Limb (tissue), 2 donors: Measurements from ENCODE around the gene DOCK4.
A peak's percentile ranks its signal among the peaks of the same experiment; 100 is the strongest.

Experiments used
- DNase-seq, 2 donors: peaks; one replicate each; pipeline ENCODE4 v3.0.0-alpha.2; 2016; ENCODE audit errors: extremely low spot score in 2 of 2

Gene DOCK4

GRCh38 chr7:111864291-111864976 is 341.8 kb downstream of the DOCK4 start:
- no peak for DNase-seq

DNA sequence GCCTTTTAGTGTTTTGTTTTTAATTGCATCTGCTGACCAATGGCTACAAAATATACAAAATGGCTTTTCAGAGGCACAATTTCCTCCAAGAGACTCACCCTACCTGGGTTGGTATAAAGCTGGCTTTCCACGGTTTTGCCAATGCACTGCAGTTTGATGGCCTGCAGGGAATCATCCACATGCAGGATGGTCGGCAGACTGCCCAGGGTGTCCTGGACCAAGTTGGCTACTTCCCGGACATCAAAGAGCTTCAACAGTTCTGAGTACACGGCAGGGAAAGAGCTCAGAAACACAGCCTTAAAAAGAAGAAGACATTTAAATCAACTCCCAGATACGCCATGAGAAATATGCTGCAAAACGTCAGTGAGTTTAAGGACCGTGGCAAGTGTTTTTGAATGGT is 342.9 kb downstream of the DOCK4 start:
- DNase-seq = no peak

DNA sequence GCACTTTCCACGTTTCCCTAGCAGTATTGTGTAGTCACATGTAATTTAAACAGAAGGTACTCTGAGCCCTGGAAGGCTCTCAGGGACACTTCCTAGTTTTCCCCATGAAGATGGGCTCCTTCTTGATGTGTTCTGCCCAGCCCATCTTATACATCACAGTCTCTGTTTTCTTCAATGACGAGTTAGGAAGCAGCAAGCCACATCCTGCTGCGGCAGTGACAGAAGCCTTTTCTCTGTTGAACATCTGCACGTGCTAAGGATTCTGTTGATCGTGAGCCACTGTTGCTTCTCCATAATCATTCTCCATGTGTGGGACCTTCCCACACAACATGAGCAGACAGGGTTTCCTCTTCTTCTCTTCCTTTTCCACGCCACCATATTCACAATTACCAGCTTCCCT is 346.0 kb downstream of the DOCK4 start:
- DNase-seq = no peak

GRCh38 chr7:111858331-111858730 is 347.9 kb downstream of the DOCK4 start:
- DNase-seq = no peak

GRCh38 chr7:111855842-111856227 is 350.4 kb downstream of the DOCK4 start:
- DNase-seq = no peak

DNA sequence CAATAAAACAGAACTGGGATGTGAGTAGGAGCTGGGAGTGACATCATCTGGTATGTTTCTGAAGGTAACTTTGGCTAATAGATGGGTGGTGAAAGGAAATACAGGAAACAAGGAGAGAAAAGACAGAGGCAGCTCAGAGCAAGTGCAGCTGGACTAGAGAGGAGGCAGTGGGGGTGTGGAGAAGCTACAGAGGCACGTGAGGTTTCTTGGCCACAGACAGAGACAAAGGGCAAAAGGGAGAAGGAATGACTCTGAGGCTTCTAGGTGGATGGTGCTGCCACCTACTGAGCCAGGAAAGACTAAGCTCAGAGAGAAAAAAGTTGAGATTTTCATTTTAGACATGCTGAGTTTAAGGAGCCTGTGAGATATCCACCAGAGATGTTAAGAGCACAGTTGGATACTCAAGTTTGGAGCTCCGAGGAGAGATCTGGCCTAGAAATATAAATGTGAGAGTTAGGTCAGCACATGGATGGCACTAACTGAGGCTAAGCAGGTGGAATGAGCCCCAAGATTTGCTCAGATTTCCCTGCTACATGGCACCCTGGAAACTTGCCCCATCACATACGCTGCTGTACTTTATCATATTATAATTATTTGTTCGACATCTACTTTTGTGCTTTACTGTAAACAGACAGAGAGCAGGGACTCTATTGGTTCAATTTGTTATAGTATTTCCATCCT is 350.9 kb downstream of the DOCK4 start:
- peak in 1 of 2 donors; percentile 58 for DNase-seq

DNA sequence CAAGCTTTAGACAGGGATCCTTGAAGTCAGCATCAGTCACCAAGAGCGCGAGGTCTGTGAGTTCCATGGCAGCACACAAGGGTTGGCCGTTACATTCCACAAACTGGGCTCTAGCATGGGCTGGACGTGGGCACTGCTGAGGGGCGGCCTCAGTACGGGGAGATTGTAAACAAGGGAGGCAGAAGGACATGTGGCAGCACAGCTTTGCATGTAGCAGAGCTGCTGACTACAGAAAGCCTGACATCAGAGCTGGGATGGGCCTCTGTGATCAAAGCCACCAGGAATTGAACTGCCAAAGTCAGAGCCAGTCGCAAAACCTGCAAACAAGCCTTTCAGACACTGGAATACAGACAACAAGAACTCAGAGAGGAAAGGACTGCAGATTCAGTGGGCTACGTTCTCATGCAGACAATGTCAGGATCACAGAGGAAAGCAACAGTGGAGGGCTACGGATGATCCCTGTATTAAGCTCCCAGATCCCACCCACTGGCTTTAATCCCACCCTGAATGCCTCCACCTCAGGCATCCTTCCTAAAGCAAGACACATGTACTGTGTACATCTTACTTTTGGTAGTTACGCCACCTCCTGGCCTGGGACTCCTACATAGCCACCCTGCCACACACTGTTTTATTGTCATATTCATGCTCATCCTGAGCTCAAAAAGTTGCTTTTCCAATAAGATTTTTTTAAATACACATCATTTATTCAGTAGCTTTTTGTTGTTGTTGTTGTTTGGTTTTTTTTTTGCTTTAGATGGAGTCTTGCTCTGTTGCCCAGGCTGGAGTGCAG is 352.8 kb downstream of the DOCK4 start:
- DNase-seq = no peak

DNA sequence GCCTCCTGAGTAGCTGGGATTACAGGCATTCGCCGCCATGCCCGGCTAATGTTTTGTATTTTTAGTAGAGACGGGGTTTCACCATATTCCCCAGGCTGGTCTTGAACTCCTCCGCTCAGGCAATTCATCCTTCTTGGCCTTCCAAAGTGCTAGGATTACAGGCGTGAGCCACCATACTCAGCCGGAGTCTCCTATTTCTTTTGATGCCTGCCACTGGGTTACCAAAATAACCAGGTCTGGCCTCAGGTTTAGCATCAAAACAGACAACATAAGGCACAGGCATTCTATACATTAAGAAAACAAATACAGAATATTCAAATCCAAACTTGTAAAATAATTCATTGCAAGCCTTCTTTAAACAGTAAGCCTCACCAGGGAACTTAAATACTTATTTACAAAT is 354.1 kb downstream of the DOCK4 start:
- no peak for DNase-seq

DNA sequence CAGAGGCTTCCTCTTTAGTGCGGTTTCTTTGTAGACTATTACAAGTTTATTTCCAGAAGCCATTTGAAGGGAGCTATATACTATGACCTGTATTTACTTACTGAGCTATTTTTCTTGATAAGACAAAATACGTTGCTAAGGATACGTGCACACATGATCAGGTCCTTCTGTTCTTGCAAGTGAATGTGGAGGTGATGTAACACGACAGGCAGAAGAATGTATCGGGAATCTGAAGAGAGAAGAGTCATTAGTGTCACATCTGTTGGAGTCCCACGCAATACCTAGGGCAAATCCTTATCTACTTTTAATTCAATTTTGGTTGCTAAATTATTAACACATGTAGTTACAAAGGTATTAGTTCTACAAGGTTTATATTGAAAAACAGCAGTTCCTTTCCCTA is 359.3 kb downstream of the DOCK4 start:
- DNase-seq = no peak

DNA sequence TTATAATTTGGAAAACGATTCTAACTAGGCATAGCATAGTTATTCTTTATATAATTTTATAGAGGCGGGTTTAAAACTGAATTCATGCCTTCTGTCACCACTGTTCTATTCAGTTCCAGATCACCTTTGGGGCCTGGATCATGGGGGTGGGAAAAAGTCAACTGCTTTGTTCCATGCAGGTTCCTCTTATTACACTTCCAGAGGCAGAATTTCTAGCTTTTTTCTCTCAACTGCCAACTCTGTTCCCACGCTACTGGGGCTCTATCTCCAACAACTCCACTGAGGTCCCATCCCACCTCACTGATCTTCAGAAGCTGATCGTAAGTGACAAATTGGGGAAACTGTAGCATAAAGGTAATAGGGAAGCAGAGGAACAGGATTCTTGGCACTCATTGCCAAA is 360.3 kb downstream of the DOCK4 start:
- DNase-seq = no peak

DNA sequence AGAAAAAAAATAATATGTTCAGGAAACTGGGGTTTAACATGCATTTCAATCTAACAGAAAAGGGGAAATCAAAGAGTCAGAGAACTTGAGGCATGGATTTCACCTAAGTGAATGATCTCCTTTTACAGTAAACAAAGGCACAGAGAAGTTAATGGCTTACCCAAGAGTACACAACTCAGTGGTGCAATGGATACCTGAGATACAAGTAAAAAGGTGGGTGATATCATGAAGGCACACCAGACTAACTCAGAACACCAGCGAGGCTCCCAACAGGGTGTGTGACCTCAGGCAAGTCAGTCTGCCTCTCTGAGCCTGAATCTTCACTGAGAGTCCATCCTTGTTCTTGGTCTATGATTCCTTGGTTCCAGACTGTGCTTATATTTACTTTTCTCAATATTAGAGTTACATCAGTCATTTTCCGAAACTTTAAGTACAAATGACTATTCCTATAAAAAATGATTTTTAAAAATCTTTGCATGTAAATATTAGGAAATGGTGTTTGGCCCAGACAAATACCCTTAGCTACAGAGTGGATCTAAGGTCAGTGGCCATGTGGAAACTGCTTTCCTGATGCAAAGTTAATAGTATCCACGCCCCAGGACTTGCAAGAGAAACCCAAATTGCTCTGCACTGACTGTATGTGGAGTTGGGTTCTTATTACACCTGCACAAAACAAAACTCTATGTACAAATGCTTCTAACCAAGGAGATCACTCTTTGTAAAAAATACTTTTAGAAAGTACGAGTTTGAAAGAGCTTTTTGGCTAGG is 361.1 kb downstream of the DOCK4 start:
- DNase-seq = no peak

GRCh38 chr7:111842491-111842890 is 363.7 kb downstream of the DOCK4 start:
- DNase-seq = no peak

- no peak for DNase-seq
These were observed 364.5 kb downstream of the DOCK4 start for GRCh38 chr7:111841596-111842205.

DNA sequence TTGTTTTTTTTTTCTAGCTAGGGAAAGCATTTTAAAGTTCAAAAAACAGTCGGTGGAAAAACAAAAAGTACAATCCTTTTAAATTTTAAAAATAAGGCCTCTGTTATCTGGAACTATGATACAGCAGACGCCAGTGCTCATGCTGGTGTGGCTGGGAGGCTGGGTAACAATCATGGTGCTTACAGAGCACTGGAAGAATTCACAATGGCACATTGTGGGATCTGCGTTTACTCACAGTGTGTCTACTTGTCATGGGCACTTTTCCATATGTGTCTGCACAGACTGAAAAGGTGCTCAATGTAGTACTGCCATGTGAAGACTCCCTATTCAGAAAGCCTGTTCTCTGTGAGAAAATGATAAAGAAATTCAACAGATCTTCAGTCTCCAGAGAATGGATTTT is 365.7 kb downstream of the DOCK4 start:
- DNase-seq = no peak

DNA sequence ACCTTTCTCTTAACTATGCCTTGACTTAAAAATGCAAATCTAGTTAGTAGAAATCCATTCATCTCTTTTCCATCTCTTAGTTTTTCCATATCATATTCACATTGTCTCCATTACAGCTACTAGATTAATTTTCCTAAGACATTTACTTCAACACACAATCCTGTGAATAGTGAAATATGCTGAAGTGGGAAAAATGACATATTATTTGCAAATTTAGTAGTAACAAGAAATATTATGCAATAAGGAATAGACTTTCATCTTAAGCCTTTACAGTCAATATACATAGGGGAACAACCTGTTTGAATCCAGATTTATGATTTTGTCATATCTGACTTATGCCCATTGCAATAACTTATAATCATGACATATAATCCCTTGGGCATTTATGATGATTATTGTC is 366.9 kb downstream of the DOCK4 start:
- DNase-seq = no peak

DNA sequence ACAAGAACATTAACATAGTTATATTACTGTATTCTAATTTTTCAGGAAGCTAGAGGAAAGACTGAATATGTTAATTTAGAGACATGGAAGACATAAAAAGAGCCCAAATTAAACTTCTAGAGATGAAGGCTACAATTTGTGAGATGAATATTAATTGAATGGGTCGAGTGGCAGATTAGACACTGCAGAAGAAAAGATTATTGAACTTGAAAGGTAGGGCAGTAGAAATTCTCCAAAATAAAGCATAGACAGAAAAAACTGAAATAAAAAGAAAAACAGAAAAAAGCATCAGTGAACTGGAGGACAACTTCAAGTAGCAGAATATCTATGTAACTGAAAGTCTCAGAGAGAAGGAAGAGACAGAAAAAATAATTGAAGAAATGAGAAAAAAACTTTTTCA is 369.6 kb downstream of the DOCK4 start:
- no peak for DNase-seq

GRCh38 chr7:111835066-111835465 is 371.1 kb downstream of the DOCK4 start:
- peak in 1 of 2 donors; percentile 32 for DNase-seq

- no peak for DNase-seq
These were observed 371.8 kb downstream of the DOCK4 start for GRCh38 chr7:111834367-111834766.

DNA sequence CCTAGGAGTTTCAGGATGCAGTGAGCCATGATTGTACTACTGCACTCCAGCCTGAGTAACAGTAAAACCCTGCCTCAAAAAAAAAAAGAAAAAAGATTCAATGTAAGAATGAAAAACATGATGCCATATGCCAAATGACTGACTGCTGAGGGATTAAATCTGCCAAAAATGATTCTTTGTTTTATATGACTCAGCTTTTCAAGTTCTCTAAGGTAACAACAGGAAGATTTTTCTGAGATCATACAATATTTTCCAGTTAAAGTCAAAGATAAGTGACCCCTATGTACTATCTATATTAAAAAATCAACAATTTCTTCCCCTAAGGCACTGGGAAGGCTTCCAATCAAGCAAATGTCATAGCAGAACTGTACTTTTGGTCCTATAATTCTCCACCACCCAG is 372.7 kb downstream of the DOCK4 start:
- DNase-seq = no peak

DNA sequence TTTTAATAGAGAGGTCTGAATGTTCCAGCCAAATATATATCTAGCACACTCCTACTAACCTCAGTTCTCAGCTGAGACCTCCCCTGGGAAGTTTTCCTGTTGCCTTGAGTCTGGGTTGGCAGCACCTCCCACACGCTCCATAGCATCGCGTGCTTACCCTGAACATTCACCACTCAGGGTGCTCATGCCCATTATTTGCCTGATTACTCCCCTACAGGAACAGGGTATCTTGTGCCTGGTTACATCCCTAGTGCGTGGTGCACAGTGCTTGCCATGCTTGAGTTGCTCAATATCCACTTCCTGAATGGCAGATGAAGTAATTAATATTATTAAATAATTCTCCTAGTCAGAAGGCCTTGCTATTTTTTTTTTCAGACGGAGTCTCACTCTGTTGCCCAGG is 374.0 kb downstream of the DOCK4 start:
- DNase-seq = no peak

GRCh38 chr7:111829221-111829620 is 377.0 kb downstream of the DOCK4 start:
- DNase-seq = no peak
